Activated CD8-positive, alpha-beta memory T cell treated with anti-CD3 and anti-CD28 coated beads, Interleukin-2, amount 50 U/mL, for 4 hours (primary cell): ENCODE data around the gene NKX6-1.

ENCODE experiments used
- DNase-seq: peaks from one replicate; pipeline ENCODE4 v3.0.0-alpha.2; 2020

NKX6-1 gene

DNA sequence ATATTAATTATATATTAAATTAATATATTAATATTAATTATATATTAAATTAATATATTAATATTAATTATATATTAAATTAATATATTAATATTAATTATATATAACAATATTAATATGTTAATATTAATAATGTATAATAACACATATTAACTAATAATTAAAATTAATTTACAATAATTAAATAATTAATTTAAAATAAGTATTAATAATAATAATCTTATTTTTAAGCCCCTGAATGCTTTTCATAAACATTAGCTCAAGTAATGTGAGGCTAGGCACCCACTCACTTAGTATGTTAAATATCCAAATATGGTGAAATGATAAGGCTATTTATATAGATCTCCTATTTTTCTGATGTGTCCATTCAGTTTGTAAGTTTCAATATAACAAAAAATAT, 26.9 kb downstream of the NKX6-1 start:
- DNase-seq, result no peak

DNA sequence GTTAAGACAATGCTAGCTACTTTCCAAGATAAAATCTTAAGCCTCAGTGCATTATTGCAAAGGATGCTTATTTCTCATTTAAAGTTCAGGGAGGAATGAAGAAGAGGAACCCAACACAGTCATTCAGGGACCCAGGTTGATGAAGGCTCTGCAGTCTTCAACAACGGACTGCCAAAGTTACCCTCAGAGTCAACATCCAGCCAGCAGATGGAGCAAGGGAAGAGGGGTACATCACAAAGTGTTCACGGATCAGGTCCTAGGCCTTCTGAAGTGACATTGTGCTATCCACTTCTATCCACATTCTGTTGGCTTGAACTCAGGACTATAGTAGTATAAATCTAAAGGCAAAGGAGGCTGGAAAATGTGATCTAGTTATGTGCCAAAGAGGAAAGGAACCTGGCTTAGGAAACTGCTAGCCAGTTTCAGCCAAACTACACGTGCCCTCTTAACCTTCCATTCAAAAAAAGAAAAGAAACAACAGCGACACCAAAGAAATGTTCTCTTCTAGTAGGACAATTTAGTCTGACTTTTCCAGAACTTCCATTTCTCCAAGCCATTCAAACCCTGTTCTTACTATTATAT, 28.8 kb downstream of the NKX6-1 start:
- DNase-seq, result no peak

DNA sequence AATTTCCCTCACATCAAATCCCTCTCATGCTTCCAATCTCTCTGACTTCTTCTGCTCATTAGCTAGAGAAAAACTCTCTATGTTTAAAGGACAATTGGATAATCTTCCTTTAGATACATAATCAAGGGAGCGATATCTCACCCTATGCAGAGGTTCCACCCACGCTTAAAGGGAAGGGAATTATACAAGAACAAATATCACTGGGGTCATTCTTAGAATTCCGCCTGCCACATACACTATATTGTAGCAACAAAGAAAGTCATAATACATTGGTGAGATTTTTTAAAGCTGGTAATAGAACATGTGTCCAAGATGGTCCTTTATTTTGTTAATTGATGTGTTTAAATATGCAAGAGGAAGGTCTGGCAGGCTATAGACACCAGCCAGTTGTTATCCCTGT, 31.5 kb downstream of the NKX6-1 start:
- DNase-seq, result no peak

DNA sequence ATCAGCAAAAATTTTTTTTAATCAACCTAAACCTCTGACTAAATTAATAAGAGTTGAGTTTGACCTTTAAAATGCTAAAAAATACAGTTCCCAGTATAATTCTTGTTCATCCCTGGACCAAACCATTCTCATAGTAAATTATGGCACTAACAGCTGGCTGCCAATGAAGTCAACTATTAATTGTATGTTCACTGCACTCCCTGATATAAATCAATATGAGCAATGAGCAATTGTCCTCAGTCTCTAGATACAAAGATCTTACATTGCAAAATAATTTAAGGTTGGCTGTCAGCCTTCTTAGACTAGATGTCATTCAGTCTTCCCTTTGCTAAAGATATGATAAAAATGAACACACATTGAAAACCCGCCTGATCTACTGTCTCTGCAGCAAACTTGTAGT, 39.3 kb downstream of the NKX6-1 start:
- DNase-seq, result no peak

DNA sequence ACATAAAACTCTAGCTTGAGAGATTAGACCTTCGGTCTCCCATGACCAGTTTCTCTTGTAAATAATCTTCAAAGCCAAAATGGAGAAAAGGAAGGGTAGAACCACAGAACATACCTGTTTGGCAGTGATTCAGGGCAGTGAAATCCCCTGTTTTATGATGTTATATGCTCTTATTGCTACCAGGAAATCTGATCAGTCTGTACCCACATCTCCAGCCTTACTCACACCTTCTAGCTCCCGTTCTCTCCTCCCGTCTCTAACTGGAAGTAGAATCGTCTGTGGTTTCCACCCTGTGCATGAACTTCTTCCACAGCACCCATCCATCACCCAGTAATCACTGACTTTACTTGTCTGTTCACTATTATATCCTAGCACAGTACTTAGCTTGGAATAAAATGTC, 42.9 kb downstream of the NKX6-1 start:
- DNase-seq, result no peak

DNA sequence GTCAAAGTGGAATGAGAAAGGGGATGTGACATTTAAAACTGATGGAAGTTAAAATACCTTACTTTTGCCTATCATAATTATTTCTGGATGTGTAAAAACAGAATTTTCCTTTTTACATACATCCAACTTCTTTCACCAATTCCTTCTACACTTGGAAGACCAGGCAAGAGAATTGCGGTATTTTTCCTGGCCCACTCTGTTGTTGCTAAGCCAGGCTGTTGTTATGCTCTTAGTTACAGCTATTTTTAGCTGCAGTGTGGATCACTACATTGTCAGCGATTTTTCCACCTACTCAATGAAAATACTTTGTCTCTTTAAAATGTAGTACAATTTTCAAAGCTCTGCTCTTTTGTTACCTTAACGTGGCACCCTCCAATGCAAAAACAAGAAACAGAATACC, 43.4 kb downstream of the NKX6-1 start:
- DNase-seq, result no peak

DNA sequence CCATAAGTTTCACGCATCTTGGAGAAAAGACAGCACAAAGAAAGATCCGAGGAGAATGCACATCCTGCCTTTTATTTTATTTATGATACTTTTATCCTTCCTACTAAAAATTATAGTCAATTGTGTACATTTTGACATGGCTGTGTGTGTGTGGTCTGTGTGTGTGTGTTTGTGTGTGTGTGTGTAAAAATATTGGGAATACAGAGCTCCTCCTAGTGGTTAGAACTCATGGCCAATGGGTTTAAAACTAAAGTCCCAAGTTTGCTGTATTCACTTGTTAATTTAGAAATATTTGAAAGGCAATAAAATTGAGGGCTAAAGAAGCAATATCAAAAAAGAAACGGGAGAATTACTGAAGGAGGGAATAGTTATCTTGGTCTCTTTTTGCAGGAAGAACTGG, 47.5 kb downstream of the NKX6-1 start:
- DNase-seq, result no peak

DNA sequence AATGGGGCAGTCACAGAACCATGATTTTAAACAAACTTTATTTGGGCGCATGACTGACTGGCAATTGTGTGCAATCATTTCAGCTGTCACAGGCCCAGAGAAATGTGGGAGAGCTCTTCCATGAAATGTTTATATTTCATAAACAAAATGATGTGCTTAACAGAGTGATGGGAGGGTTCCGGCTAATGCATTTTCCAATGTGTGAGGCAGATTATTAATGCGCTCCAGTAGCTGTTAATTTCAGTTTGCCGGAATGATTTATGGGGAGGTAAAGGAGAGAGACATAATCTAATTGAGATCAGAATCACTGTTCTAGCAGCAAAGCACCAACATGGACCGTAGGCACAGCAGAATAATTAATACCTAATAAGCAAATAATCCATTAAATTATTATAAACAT, 55.6 kb downstream of the NKX6-1 start:
- no peak for DNase-seq

DNA sequence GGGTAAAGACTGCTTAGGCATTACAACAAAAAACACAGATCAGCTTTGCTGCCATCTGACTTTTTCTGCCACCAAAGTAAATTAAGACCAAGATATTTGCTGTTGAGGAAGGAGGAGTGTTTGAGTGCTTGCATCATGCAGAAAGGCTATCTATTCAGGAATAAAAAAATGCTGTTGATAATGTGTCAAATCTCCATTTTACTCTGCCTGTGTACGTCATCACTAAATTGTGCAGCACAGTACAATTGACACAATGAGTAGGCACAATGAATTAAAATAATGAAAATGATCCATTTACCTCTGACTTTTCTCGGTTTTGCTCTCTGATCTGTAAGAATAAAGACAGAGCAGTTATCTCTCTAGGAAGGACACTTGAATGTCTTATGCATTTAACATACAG, 56.3 kb downstream of the NKX6-1 start:
- no peak for DNase-seq
